ENCODE results near the gene PRIMA1. TPM values are rescaled to one million over a fixed set of nuclear protein-coding genes. Genes with fewer than 3 reads are reported as not detected.

Gene PRIMA1
- total RNA-seq, 2 experiments from 2014 or later = not detected

- TF ChIP-seq CTCF (IDR thresholded peaks at IDR 0.05) = no peak
- Mint-ChIP-seq H3K36me3 (ENCODE audit: low read depth) (no peaks in the 10 kb centered on the region), H3K9me3 (no peaks in the 10 kb centered on the region), H3K27me3 (no peaks in the 10 kb centered on the region), H3K4me1 (ENCODE audit: low read depth) (no peaks in the 10 kb centered on the region), H3K27ac (no peak overlapping the region), H3K4me3 (no peak overlapping the region)
- ATAC-seq = no peak
- no peak for DNase-seq
- intact Hi-C loops (cut with micrococcal nuclease) = no loop called here
- ChIA-PET CTCF (no interaction called here), POLR2A (no interaction called here)
Measured at GRCh38 chr14:93749076-93749420, 39.2 kb downstream of the PRIMA1 start.

- intact Hi-C loops (cut with micrococcal nuclease) = no loop called here
- DNase-seq = no peak
- no peak for TF ChIP-seq CTCF (IDR thresholded peaks at IDR 0.05)
- CTCF ChIA-PET = no interaction called here
- POLR2A ChIA-PET = no interaction called here
- Mint-ChIP-seq H3K4me1 (ENCODE audit: low read depth) (no peaks in the 10 kb centered on the region), H3K9me3 (no peaks in the 10 kb centered on the region), H3K27ac (no peak overlapping the region), H3K27me3 (no peaks in the 10 kb centered on the region), H3K36me3 (ENCODE audit: low read depth) (no peaks in the 10 kb centered on the region), H3K4me3 (no peak overlapping the region)
- ATAC-seq = no peak
Measured at GRCh38 chr14:93748208-93749075, 39.8 kb downstream of the PRIMA1 start.

- TF ChIP-seq CTCF (IDR thresholded peaks at IDR 0.05) = no peak
- DNase-seq (no peak), ATAC-seq (no peak)
- Mint-ChIP-seq H3K27me3 (no peaks in the 10 kb centered on the region), H3K27ac (no peak overlapping the region), H3K4me3 (no peak overlapping the region), H3K36me3 (ENCODE audit: low read depth) (no peaks in the 10 kb centered on the region), H3K9me3 (no peaks in the 10 kb centered on the region), H3K4me1 (ENCODE audit: low read depth) (no peaks in the 10 kb centered on the region)
- ChIA-PET CTCF (no interaction called here), POLR2A (no interaction called here)
- intact Hi-C loops (cut with micrococcal nuclease) = no loop called here
Measured at GRCh38 chr14:93747560-93747959, 40.7 kb downstream of the PRIMA1 start.

- ChIA-PET CTCF (no interaction called here), POLR2A (no interaction called here)
- Mint-ChIP-seq H3K4me3 (no peak overlapping the region), H3K9me3 (no peaks in the 10 kb centered on the region), H3K36me3 (ENCODE audit: low read depth) (no peaks in the 10 kb centered on the region), H3K4me1 (ENCODE audit: low read depth) (no peaks in the 10 kb centered on the region), H3K27ac (no peak overlapping the region), H3K27me3 (no peaks in the 10 kb centered on the region)
- TF ChIP-seq CTCF (IDR thresholded peaks at IDR 0.05) = no peak
- ATAC-seq (no peak), DNase-seq (no peak)
- intact Hi-C loops (cut with micrococcal nuclease) = no loop called here
Measured at GRCh38 chr14:93747102-93747501, 41.2 kb downstream of the PRIMA1 start.

GRCh38 chr14:93745603-93746273 lies 42.5 kb downstream of the PRIMA1 start:
- ATAC-seq (no peak), DNase-seq (no peak)
- ChIA-PET CTCF (no interaction called here), POLR2A (no interaction called here)
- no peak for TF ChIP-seq CTCF (IDR thresholded peaks at IDR 0.05)
- intact Hi-C loops (cut with micrococcal nuclease) = no loop called here
- no peak overlapping the region for H3K4me3 Mint-ChIP-seq
- H3K4me1 Mint-ChIP-seq (ENCODE audit: low read depth) = no peaks in the 10 kb centered on the region
- H3K27me3 Mint-ChIP-seq = no peaks in the 10 kb centered on the region
- no peaks in the 10 kb centered on the region for H3K36me3 Mint-ChIP-seq (ENCODE audit: low read depth)
- no peak overlapping the region for H3K27ac Mint-ChIP-seq
- no peaks in the 10 kb centered on the region for H3K9me3 Mint-ChIP-seq

Measured in activated CD8-positive, alpha-beta T cell treated with anti-CD3 and anti-CD28 coated beads for 36 hours (primary cell).